Subcutaneous adipose tissue (tissue), 4 donors: Measurements from ENCODE around the gene ANKRD28. TPM values are rescaled to one million over a fixed set of nuclear protein-coding genes. Genes with fewer than 3 reads are reported as not detected.

Experiments
- CTCF ChIP-seq: fragments of 450-650 bp; IDR thresholded peaks from one replicate; pipeline ENCODE4 v1.5.1; 2016; ENCODE audit warnings: low read depth, mild to moderate bottlenecking, control low read depth, antibody characterized with exemption, moderate library complexity
- small RNA-seq: library from RNA; depleted of rRNA; stranded (forward); fragments of <200 nt; gene quantifications from one replicate; pipeline ENCODE3, GENCODE V24; 2016
- total RNA-seq, 4 donors: library from RNA; depleted of rRNA; stranded (reverse); fragments of >200 nt; gene quantifications; one replicate each; pipeline ENCODE4 v1.1.0, GENCODE V29; 2016

ANKRD28 gene
- total RNA-seq, 4 donors from 2014 or later: 66.5 to 130 (median 123) TPM

GRCh38 chr3:15623535-15624440 is 174.0 kb downstream of the ANKRD28 start:
- no peak for TF ChIP-seq CTCF

Small RNA genes lying within 50 kb of the gene (small RNA-seq; reads per million reads assigned to genes)
- gene MIR3134: not detected
- gene RN7SL4P: not detected

Other genes with a start within 250 kb of the ANKRD28 start
- gene HACL1, start 196.4 kb downstream of the ANKRD28 start, total RNA-seq: 10 to 100 TPM; 27.1 to 45.8 (median 37.5) TPM
- 10 to 100 TPM; 44.3 to 87.6 (median 58.7) TPM for gene BTD, start 196.2 kb downstream of the ANKRD28 start, total RNA-seq